Astrocyte (in vitro differentiated cells and primary cell): ENCODE data around the gene DCAF7.

Experiments used
- EZH2 ChIP-seq: IDR thresholded peaks from 2 replicates; pipeline ENCODE4 v1.6.1; 2012; ENCODE audit warnings: mild to moderate bottlenecking, low read length, inconsistent platforms; ENCODE audit not compliant: insufficient read depth
- TF ChIP-seq, protein P1 (sequence below): IDR thresholded peaks from 2 replicates; pipeline ENCODE4 v1.5.1; 2011; ENCODE audit warnings: low read depth, mild to moderate bottlenecking, inconsistent platforms, low read length, moderate library complexity; ENCODE audit not compliant: insufficient read depth

DNA sequence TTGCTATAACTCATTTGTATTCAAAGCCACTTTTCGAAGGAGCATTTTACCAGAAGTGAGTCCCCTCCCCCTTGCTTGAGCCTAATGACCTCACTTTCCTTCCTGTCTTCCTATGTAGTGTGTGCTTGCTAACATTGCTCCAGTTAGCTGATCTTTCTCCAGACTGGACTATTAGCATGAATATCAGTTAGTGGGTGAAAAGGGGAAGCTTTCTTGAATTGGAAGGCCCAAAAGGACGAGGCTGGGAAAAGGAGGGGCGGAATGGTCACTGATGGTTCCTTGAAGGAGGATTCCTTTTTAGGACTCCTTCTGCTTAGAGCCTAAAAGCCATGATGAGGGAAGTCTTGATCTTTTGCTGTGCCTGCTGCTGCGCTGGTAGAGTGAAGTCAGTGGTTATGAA, 83.9 kb downstream of the DCAF7 start:
- TF ChIP-seq, protein P1, sequence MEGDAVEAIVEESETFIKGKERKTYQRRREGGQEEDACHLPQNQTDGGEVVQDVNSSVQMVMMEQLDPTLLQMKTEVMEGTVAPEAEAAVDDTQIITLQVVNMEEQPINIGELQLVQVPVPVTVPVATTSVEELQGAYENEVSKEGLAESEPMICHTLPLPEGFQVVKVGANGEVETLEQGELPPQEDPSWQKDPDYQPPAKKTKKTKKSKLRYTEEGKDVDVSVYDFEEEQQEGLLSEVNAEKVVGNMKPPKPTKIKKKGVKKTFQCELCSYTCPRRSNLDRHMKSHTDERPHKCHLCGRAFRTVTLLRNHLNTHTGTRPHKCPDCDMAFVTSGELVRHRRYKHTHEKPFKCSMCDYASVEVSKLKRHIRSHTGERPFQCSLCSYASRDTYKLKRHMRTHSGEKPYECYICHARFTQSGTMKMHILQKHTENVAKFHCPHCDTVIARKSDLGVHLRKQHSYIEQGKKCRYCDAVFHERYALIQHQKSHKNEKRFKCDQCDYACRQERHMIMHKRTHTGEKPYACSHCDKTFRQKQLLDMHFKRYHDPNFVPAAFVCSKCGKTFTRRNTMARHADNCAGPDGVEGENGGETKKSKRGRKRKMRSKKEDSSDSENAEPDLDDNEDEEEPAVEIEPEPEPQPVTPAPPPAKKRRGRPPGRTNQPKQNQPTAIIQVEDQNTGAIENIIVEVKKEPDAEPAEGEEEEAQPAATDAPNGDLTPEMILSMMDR: no peak
- TF ChIP-seq EZH2: no peak
